Measurements from ENCODE around the gene KRABD2.

Gene KRABD2

DNA sequence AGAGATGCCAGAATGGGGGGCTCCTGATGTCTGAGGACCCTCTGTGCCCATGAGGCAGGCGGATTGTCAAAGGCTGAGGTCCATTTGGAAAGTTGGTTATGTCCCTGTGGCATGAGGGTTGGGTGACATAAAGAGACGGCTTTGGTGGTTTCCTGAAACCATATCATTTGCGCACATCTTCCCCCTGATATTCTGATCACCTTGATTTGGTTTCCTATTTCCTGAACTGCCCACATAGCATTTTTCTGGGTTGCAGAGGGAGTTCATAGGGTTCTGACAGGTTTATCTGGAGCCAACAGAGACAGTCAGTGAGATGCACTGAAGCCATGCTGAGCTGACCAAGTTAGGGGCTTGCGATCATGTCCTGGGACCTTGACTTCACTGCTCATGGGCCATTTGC is 36.8 kb upstream of the KRABD2 start:
- TF ChIP-seq, protein P1, sequence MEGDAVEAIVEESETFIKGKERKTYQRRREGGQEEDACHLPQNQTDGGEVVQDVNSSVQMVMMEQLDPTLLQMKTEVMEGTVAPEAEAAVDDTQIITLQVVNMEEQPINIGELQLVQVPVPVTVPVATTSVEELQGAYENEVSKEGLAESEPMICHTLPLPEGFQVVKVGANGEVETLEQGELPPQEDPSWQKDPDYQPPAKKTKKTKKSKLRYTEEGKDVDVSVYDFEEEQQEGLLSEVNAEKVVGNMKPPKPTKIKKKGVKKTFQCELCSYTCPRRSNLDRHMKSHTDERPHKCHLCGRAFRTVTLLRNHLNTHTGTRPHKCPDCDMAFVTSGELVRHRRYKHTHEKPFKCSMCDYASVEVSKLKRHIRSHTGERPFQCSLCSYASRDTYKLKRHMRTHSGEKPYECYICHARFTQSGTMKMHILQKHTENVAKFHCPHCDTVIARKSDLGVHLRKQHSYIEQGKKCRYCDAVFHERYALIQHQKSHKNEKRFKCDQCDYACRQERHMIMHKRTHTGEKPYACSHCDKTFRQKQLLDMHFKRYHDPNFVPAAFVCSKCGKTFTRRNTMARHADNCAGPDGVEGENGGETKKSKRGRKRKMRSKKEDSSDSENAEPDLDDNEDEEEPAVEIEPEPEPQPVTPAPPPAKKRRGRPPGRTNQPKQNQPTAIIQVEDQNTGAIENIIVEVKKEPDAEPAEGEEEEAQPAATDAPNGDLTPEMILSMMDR (conservative IDR thresholded peaks at IDR 0.05), result no peak
- no peak overlapping the region for H3K27ac ChIP-seq

DNA sequence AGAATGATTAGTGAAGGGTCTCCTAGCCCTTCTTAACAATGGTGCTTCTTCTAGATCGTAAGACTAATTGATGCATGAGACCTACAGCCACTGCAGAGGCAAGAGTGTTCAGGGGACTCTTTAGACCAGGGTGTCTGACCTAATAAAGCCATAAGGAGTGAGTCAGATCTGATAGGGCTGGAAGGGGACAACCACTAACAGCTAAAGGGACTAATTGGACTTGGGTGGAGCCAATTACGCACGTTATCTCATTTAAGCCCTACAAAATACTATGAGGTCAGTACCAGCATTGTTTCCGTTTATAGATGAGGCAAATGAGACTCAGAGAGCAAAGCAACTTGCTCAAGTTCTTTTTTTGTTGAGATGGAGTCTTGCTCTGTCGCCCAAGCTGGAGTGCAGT is 35.6 kb upstream of the KRABD2 start:
- no peak overlapping the region for H3K27ac ChIP-seq
- TF ChIP-seq, protein P1 (conservative IDR thresholded peaks at IDR 0.05), result no peak

DNA sequence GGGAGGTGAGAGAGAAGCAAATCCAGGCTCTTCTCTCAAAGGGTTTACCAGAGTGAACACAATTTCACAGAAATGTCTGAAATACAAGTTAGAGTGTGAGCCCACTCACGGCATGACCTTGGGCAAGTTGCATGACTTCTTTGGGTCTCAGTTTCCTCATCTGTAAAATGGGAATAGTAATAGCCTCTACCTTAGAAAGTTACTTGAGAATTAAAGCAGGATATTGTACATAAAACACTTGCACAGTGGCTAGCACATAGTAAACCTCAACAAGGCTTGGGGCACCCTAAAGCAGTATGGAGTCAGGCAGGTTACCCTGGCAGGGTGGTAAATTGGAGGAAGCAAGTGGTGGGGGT is 34.4 kb upstream of the KRABD2 start:
- TF ChIP-seq, protein P1 (conservative IDR thresholded peaks at IDR 0.05), result no peak
- H3K27ac ChIP-seq, result no peak overlapping the region

DNA sequence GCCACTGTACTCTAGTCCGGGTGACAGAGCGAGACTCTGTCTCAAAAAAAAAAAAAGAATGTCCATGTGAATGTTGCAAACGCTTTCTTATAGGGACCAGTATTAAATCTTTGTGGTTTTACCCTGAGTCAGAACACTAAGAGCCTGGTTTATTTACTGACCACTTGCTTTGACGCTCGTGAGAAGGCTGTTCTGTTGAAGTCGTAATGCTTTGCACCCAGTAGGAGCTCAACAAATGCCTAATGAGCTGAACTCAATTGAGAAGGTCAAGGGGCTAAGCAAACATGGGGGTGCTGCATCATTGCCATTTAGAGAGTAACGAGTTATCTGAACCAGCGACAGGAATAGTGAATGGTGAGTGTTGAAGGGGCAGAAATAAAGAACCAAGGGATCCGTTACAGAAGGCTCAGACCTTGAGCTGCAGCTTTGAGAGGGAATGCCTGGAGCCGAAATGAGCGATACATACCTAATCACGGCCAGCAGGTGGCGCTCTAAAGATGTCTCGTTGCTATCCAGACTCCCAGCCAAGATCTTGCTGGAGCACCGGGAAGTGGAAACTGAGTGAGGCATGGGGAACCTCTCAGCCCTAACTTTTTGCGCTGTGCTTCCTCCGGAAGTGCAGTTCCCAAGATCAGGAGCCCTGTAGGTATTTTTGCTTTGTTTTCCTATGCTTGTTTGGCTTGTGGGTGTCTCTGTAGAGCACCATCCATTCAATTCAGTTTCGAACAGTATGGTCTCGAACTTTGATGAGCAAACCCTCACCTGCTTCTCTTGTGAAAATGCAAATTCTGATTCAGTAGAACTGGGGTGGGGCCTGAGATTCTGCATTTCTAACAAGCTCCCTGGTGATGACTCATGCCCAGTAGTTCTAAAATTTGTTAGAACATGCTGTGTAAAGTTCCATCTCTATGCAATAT is 33.7 kb upstream of the KRABD2 start:
- H3K27ac ChIP-seq, result no peak overlapping the region; the same call in 1 of the 2 replicates
- TF ChIP-seq, protein P1 (conservative IDR thresholded peaks at IDR 0.05), result peak; percentile 86

DNA sequence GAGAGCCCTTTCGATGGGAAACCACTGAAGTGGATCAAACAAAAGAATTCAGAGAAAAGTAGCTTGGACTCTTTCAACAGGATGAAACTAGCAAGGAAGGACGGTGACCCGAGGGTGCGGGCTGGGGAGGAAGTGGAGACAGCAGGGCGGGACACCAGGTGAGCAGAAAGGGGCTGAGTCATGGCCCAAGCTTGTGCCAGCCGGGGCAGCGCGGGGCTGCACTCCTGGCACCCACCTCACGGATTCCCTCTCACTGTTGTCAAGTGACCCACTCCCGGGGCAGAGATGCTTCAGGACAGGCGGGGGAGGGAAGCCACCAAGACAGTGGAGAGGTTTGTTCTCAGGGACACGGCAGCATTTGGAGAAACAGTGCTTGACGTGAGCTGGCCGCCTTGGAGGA is 31.9 kb upstream of the KRABD2 start:
- H3K27ac ChIP-seq, result no peak overlapping the region
- TF ChIP-seq, protein P1 (conservative IDR thresholded peaks at IDR 0.05), result no peak

DNA sequence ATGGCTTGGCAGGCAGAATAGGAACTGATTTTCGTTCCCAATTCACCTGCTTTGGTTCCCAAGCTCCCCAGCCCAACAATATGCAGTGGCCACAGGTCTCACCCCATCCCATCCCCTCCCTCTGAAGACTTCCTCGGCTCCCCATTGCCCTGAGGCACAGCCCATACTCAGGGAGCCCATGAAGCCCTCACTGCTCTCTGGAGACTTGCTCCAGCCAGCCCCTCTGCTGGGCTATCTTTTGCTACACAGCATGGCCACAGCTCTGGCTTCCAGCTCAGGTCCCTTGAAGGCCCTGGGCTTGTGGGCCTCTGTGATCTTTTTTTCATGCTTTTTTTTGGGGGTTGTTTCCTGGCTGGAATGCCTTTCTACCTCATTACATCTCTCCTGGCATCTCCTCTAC is 29.7 kb upstream of the KRABD2 start:
- TF ChIP-seq, protein P1 (conservative IDR thresholded peaks at IDR 0.05), result no peak

DNA sequence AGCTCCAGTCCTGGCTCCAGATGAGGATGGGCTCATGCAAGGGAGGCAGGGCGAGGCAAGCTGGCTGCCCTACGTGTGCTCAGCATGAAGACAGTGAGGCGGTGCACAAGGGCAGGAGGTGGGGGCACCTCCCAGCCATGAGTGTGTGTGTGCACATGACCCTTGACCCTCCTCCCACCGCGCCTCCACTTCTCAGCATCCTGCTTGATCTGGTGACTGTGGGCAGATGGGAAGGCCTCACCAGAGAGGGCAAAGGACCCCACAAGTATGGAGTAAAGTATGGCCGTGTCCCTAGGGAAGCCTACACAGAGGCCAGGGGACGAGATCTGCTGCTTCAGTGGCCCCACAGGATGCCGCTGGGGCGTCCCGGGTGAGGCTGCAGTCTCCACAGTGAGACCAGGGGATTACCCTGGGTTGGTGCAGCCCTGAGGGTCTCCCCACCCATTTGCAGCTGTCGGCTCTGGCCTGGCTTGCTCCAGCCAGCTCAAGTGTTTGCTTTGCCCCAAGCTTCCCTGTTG is 29.1 kb upstream of the KRABD2 start:
- TF ChIP-seq, protein P1 (conservative IDR thresholded peaks at IDR 0.05), result no peak
- no peak overlapping the region for H3K27ac ChIP-seq

More for the DNA sequence above, 29.7 kb upstream of the KRABD2 start:
- H3K27ac ChIP-seq, result no peak overlapping the region
